Ishikawa (cell line): ENCODE results near the gene TSPYL1.

ENCODE experiments used
- CEBPB ChIP-seq: IDR thresholded peaks from 2 replicates; pipeline ENCODE4 v1.6.1; 2012
- CREB1 ChIP-seq: IDR thresholded peaks from 2 replicates; pipeline ENCODE4 v1.6.1; 2012; ENCODE audit warnings: low read depth
- EGR1 ChIP-seq: IDR thresholded peaks from 2 replicates; pipeline ENCODE4 v1.6.1; 2012
- EP300 ChIP-seq: IDR thresholded peaks from 2 replicates; pipeline ENCODE4 v1.6.1; 2012; ENCODE audit warnings: borderline replicate concordance
- FOXM1 ChIP-seq: IDR thresholded peaks from 2 replicates; pipeline ENCODE4 v1.6.1; 2012; ENCODE audit warnings: low read depth, borderline replicate concordance
- MAX ChIP-seq: IDR thresholded peaks from 2 replicates; pipeline ENCODE4 v1.6.1; 2012
- NFIC ChIP-seq: IDR thresholded peaks from 2 replicates; pipeline ENCODE4 v1.6.1; 2012
- RAD21 ChIP-seq: IDR thresholded peaks from 2 replicates; pipeline ENCODE4 v1.6.1; 2012; ENCODE audit warnings: low read depth
- REST ChIP-seq: IDR thresholded peaks from 2 replicates; pipeline ENCODE4 v1.6.1; 2012; ENCODE audit warnings: low read depth, mild to moderate bottlenecking
- TAF1 ChIP-seq: IDR thresholded peaks from 2 replicates; pipeline ENCODE4 v1.6.1; 2012; ENCODE audit warnings: low read depth, mild to moderate bottlenecking
- TCF12 ChIP-seq: IDR thresholded peaks from 2 replicates; pipeline ENCODE4 v1.6.1; 2012; ENCODE audit warnings: low read depth
- TEAD4 ChIP-seq: IDR thresholded peaks from 2 replicates; pipeline ENCODE4 v1.6.1; 2012
- YY1 ChIP-seq: IDR thresholded peaks from 2 replicates; pipeline ENCODE4 v1.6.1; 2012; ENCODE audit warnings: low read depth
- ZBTB7A ChIP-seq: IDR thresholded peaks from 2 replicates; pipeline ENCODE4 v1.6.1; 2012; ENCODE audit warnings: low read depth
- TF ChIP-seq, protein P1 (sequence below): IDR thresholded peaks from 2 replicates; pipeline ENCODE4 v1.6.1; 2012

Gene TSPYL1

DNA sequence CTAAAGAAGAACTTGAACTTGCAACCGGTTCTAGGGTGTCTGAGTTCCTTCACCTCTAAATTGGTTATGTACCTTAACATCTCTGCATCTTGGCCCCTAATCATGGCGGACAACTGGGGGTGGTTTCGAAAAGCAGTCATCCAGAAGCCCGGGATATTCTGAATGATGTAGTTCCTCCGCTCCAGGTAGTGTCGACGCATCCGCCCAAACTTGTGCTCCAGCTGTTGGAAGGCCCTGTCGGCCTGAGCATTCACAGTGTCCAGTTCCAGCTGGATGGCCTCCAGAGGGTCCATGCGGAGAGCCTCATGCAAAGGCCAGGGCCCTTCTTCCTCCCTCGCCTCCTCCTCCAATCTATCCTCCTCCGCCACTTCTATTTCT lies 887 bp downstream of the TSPYL1 start:
- TF ChIP-seq YY1 (no peak), RAD21 (no peak), FOXM1 (no peak), TCF12 (no peak), REST (no peak), CEBPB (no peak), TAF1 (no peak), TEAD4 (no peak), MAX (no peak), NFIC (no peak), ZBTB7A (no peak), EP300 (no peak), CREB1 (no peak), EGR1 (no peak)
- TF ChIP-seq, protein P1, sequence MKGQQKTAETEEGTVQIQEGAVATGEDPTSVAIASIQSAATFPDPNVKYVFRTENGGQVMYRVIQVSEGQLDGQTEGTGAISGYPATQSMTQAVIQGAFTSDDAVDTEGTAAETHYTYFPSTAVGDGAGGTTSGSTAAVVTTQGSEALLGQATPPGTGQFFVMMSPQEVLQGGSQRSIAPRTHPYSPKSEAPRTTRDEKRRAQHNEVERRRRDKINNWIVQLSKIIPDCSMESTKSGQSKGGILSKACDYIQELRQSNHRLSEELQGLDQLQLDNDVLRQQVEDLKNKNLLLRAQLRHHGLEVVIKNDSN: no peak

- TF ChIP-seq FOXM1: no peak
- TF ChIP-seq REST: no peak
- TF ChIP-seq, protein P1: no peak
- TF ChIP-seq TCF12: no peak
- no peak for TF ChIP-seq TEAD4
- TF ChIP-seq CEBPB: no peak
These were observed 1.3 kb downstream of the TSPYL1 start for GRCh38 chr6:116278481-116278829.

DNA sequence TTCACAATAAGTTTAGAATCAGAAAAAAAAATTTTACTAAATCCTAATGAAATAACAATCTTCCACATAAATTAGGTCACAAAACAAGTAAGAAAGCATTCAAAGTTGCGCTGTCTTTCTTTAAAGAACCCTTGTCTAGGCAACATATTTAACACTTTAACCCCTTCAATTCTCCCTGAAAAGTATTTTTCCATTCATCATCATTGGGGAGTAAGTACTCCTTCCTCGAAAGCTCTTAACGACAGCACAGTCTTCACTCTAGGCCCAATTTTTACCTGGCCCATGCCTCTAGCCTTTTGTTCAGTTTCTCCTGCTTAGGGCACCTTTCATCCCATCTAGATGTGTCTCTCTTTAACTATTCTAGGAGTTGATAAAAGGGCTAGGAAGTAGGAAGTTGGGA lies 2.6 kb downstream of the TSPYL1 start:
- TF ChIP-seq EGR1: no peak
- TF ChIP-seq YY1: no peak
- TF ChIP-seq EP300: no peak
- TF ChIP-seq MAX: no peak
- TF ChIP-seq TEAD4: no peak
- TF ChIP-seq, protein P1: no peak
- no peak for TF ChIP-seq RAD21
- no peak for TF ChIP-seq CREB1
- TF ChIP-seq CEBPB: no peak
- no peak for TF ChIP-seq REST
- no peak for TF ChIP-seq NFIC
- no peak for TF ChIP-seq TAF1
- TF ChIP-seq FOXM1: no peak
- TF ChIP-seq ZBTB7A: no peak
- no peak for TF ChIP-seq TCF12

DNA sequence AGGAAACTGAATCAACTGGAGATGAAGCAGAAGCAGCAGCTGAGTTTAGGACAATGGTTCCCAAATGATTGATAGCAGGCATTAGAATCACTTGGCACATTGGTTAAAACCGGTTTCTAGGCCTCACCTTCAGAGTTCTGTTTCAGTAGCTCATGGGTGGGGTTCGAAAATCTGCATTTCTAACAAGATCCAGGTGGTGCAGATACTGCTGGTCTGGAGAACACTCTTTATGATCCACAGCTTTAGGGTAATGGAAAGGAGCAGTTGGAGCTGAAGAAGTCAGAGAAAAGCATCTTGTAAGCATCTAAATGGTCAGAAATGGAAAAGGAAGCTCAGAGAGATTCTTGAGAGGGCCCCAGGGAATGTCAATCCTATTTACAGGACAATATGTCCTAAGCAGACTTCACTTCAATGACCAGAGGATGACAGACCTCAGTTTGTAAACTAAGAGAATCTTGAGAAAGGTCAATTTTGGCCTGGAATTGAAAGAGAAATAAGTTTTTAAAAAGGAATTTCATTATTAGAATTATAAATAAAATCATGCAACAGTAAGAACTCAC lies 8.5 kb downstream of the TSPYL1 start:
- TF ChIP-seq, protein P1: no peak
- TF ChIP-seq MAX: no peak
- no peak for TF ChIP-seq TEAD4
- TF ChIP-seq RAD21: no peak
- no peak for TF ChIP-seq FOXM1
- no peak for TF ChIP-seq CREB1
- no peak for TF ChIP-seq ZBTB7A
- no peak for TF ChIP-seq TAF1
- no peak for TF ChIP-seq REST
- no peak for TF ChIP-seq NFIC
- TF ChIP-seq YY1: no peak
- TF ChIP-seq CEBPB: no peak
- TF ChIP-seq EP300: no peak
- TF ChIP-seq TCF12: no peak
- no peak for TF ChIP-seq EGR1
